Esophagus squamous epithelium (tissue), 4 donors: ENCODE measurements around the gene SNX8.
"Not testable (repeated sequence)": the region's sequence is repeated elsewhere in the genome, so short reads cannot be mapped to it uniquely, and the experiment has no call there.

Experiments
- CTCF ChIP-seq, 6 experiments: fragments of 450-650 bp in 4 of 6; fragments of 200-600 bp in 2 of 6; sonication (generic) in 2 of 6; IDR thresholded peaks; one replicate each; pipeline ENCODE4 v1.5.1; 2016 to 2019; ENCODE audit warnings: antibody characterized with exemption in 6 of 6, mild to moderate bottlenecking in 4 of 6, moderate library complexity in 4 of 6
- POLR2A ChIP-seq, 4 donors: fragments of 450-650 bp; IDR thresholded peaks; one replicate each; pipeline ENCODE4 v1.6.1; 2017; ENCODE audit warnings: antibody characterized with exemption in 4 of 4, mild to moderate bottlenecking in 4 of 4, moderate library complexity in 3 of 4

DNA sequence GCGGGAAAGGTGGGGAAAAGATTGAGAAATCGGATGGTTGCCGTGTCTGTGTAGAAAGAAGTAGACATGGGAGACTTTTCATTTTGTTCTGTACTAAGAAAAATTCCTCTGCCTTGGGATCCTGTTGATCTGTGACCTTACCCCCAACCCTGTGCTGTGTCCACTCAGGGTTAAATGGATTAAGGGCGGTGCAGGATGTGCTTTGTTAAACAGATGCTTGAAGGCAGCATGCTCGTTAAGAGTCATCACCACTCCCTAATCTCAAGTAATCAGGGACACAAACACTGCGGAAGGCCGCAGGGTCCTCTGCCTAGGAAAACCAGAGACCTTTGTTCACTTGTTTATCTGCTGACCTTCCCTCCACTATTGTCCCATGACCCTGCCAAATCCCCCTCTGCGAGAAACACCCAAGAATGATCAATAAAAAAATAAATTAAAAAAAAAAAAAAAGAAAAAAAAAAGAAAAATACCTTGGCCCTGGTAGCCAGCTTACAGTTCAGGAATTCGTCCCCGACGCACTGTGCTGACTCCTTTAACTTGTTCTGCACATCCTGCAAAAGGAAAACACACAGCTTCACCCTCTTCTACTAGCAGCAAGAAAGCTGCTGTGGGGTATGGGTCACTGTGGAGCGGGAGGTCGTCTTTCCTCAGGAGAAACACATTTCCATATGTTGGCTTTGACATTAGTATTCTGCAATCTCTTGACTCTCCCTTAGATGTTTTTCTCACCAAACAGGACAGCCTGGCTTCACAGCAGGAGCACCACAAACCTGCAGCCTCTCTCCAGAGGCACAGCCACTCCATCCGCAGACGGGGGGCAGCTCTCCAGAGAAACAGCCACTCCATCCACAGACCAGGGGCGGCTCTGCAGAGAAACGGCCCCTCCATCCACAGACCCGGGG, 44.9 kb downstream of the SNX8 start:
- TF ChIP-seq CTCF, POLR2A (IDR thresholded peaks at IDR 0.05): not testable (repeated sequence)
